Mucosa of descending colon (tissue), 3 donors: ENCODE results near the gene THADA. TPM values are rescaled to one million over a fixed set of nuclear protein-coding genes. Genes with fewer than 3 reads are reported as not detected.

Source experiments
- ATAC-seq: fragments of 200-7000 bp; cut with Tn5 transposase; one replicate; pipeline ENCODE4 v1.9.1; 2020; ENCODE audit warnings: mild to moderate bottlenecking, moderate library complexity
- DNase-seq, 3 donors: peaks; one replicate each; pipeline ENCODE4 v3.0.0-alpha.2; 2020
- H3K36me3 ChIP-seq: fragments of 200-600 bp; one replicate; pipeline ENCODE4 v1.8.0; 2021; ENCODE audit warnings: low read depth, mild to moderate bottlenecking
- H3K4me1 ChIP-seq: fragments of 200-600 bp; one replicate; pipeline ENCODE4 v1.8.0; 2021; ENCODE audit warnings: low read depth, mild to moderate bottlenecking
- H3K4me3 ChIP-seq: fragments of 200-600 bp; one replicate; pipeline ENCODE4 v1.8.0; 2021; ENCODE audit warnings: mild to moderate bottlenecking
- H3K9me3 ChIP-seq: fragments of 200-600 bp; one replicate; pipeline ENCODE4 v1.8.0; 2021; ENCODE audit warnings: mild to moderate bottlenecking
- CTCF ChIP-seq: fragments of 200-600 bp; IDR thresholded peaks from one replicate; pipeline ENCODE4 v1.8.0; 2022; ENCODE audit warnings: antibody characterized with exemption, mild to moderate bottlenecking
- intact Hi-C, 2 donors: fragments of 100-400 bp; cut with DNase I in 1 of 2; cut with micrococcal nuclease in 1 of 2; formaldehyde crosslinking; loops; one replicate each; pipeline versions ENCODE4 v1.11.0 to v1.11.1; 2022; cut with DNase I, micrococcal nuclease
- total RNA-seq, 3 donors: library from RNA; stranded (reverse); fragmentation: NEBNext Ultra II Directional in 2 of 3; extraction: Animal tissue kit (Norgen Biotek cat#: 25700) in 2 of 3; gene quantifications; one replicate each; pipeline versions ENCODE4 v1.2.1 to v1.2.4, GENCODE V29; 2021 to 2023
- donor health status: DM: no; HTN: no; CAD: no; lungs with moderate emphysema.
- donor health status: DM: no; HTN: no; CAD: no.
- donor health status: DM: no; HTN: yes; CAD: no.

The THADA gene
- total RNA-seq, 3 donors from 2014 or later: 20.1 to 26.7 (median 25.3) TPM

- Histone ChIP-seq H3K9me3 (no peaks in the 10 kb centered on the region), H3K4me3 (no peak overlapping the region), H3K4me1 (no peaks in the 10 kb centered on the region), H3K36me3 (no peaks in the 10 kb centered on the region)
- DNase-seq (no peak), ATAC-seq (no peak)
- intact Hi-C loops: no loop called here
- TF ChIP-seq CTCF: no peak
Measured at GRCh38 chr2:43415592-43415991, 180.2 kb downstream of the THADA start.

GRCh38 chr2:43414586-43415135 is 181.2 kb downstream of the THADA start:
- Histone ChIP-seq H3K36me3 (no peaks in the 10 kb centered on the region), H3K4me1 (no peaks in the 10 kb centered on the region), H3K4me3 (no peak overlapping the region), H3K9me3 (no peaks in the 10 kb centered on the region)
- intact Hi-C loops: no loop called here
- no peak for TF ChIP-seq CTCF
- ATAC-seq (no peak), DNase-seq (no peak)

- Histone ChIP-seq H3K9me3 (no peaks in the 10 kb centered on the region), H3K4me3 (no peak overlapping the region), H3K4me1 (no peaks in the 10 kb centered on the region), H3K36me3 (no peaks in the 10 kb centered on the region)
- intact Hi-C loops: no loop called here
- no peak for ATAC-seq
- no peak for DNase-seq
- no peak for TF ChIP-seq CTCF
Measured at GRCh38 chr2:43414033-43414432, 181.8 kb downstream of the THADA start.

- DNase-seq: no peak
- H3K36me3 ChIP-seq: no peaks in the 10 kb centered on the region
- ATAC-seq: no peak
- intact Hi-C loops: no loop called here
- no peaks in the 10 kb centered on the region for H3K4me1 ChIP-seq
- no peak overlapping the region for H3K4me3 ChIP-seq
- no peak for TF ChIP-seq CTCF
- no peaks in the 10 kb centered on the region for H3K9me3 ChIP-seq
Measured at GRCh38 chr2:43412114-43412753, 183.6 kb downstream of the THADA start.

- no peaks in the 10 kb centered on the region for H3K9me3 ChIP-seq
- peak; percentile 85 for ATAC-seq
- no peak overlapping the region for H3K4me3 ChIP-seq
- intact Hi-C loops: no loop called here
- H3K36me3 ChIP-seq: no peaks in the 10 kb centered on the region
- no peaks in the 10 kb centered on the region for H3K4me1 ChIP-seq
- no peak for TF ChIP-seq CTCF
- DNase-seq: no peak
Measured at GRCh38 chr2:43410055-43410604, 185.7 kb downstream of the THADA start.
